GM12874 (cell line): ENCODE measurements around the gene PLA2G4A.

ENCODE experiments used
- CTCF ChIP-seq: IDR thresholded peaks from 2 replicates; pipeline ENCODE4 v1.5.1; 2011; ENCODE audit warnings: low read depth, mild to moderate bottlenecking, control low read depth, low read length, moderate library complexity; ENCODE audit not compliant: insufficient read depth

PLA2G4A gene

GRCh38 chr1:187006896-187007295 is 178.1 kb downstream of the PLA2G4A start:
- TF ChIP-seq CTCF, result no peak

- TF ChIP-seq CTCF, result no peak
Measured at GRCh38 chr1:187009320-187009719, 180.6 kb downstream of the PLA2G4A start.

GRCh38 chr1:187010571-187011309 is 182.0 kb downstream of the PLA2G4A start:
- no peak for TF ChIP-seq CTCF

GRCh38 chr1:187013582-187014200 is 184.9 kb downstream of the PLA2G4A start:
- TF ChIP-seq CTCF, result no peak

- TF ChIP-seq CTCF, result no peak
Measured at GRCh38 chr1:187018291-187018690, 189.5 kb downstream of the PLA2G4A start.

- TF ChIP-seq CTCF, result no peak
Measured at GRCh38 chr1:187027253-187027652, 198.5 kb downstream of the PLA2G4A start.

GRCh38 chr1:187032316-187032981 is 203.7 kb downstream of the PLA2G4A start:
- no peak for TF ChIP-seq CTCF
